T-cell (primary cell): ENCODE measurements around the gene STAG3. TPM values are rescaled to one million over a fixed set of nuclear protein-coding genes. Genes with fewer than 3 reads are reported as not detected.
A peak's percentile ranks its signal among the peaks of the same experiment; 100 is the strongest.

Source experiments
- ATAC-seq, 4 experiments: fragments of 200-7000 bp in 3 of 4; fragments of 150-1000 bp in 1 of 4; cut with Tn5 transposase; replicated peaks in 1 of 4; 1 replicate in 3 of 4; 2 replicates in 1 of 4; pipeline ENCODE4 v1.10.0; 2021; ENCODE audit warnings: moderate library complexity in 3 of 4, mild to moderate bottlenecking in 2 of 4, moderate number of reproducible peaks in 1 of 4
- CTCF ChIA-PET, 2 donors: fragments of 300-600 bp; sonication (Branson Sonifier 250); formaldehyde crosslinking; loops; one replicate each; lab custom pipeline; 2022; ENCODE audit warnings: antibody characterized with exemption in 2 of 2; lab: Charles Lee
- POLR2A ChIA-PET, 2 donors: fragments of 300-600 bp; sonication (Branson Sonifier 250); formaldehyde crosslinking; loops; one replicate each; lab custom pipeline; 2022; ENCODE audit warnings: antibody characterized with exemption in 2 of 2; lab: Charles Lee
- DNase-seq, 35 experiments: peaks; one replicate each; pipeline versions ENCODE4 v3.0.0 to v3.0.0-alpha.2; 2013 to 2023
- H3K27ac ChIP-seq: one replicate; pipeline ENCODE4 v1.5.1; 2013; ENCODE audit warnings: low read length
- H3K27me3 ChIP-seq, 2 experiments: replicated peaks in 1 of 2; 1 replicate in 1 of 2; 2 replicates in 1 of 2; pipeline versions ENCODE4 v1.6.1 to v1.7.0; 2013; ENCODE audit warnings: low read length in 1 of 2, mixed read lengths in 1 of 2; ENCODE audit not compliant: control insufficient read depth in 2 of 2, insufficient read depth in 2 of 2; ENCODE audit errors: extremely low read depth in 1 of 2
- H3K36me3 ChIP-seq, 2 donors: 1 replicate in 1 of 2; 2 replicates in 1 of 2; pipeline versions ENCODE4 v1.6.1 to v1.7.0; 2013; ENCODE audit warnings: low read length in 1 of 2; ENCODE audit not compliant: control insufficient read depth in 2 of 2, insufficient read depth in 1 of 2; ENCODE audit errors: extremely low read depth in 1 of 2
- H3K4me1 ChIP-seq, 2 experiments: 1 replicate in 1 of 2; 2 replicates in 1 of 2; pipeline versions ENCODE4 v1.6.1 to v1.7.0; 2013; ENCODE audit warnings: low read length in 2 of 2, mixed read lengths in 1 of 2; ENCODE audit not compliant: insufficient read depth in 2 of 2, control insufficient read depth in 1 of 2; ENCODE audit errors: extremely low read depth in 1 of 2
- H3K4me3 ChIP-seq, 2 donors: 1 replicate in 1 of 2; 2 replicates in 1 of 2; pipeline versions ENCODE4 v1.5.1 to v1.7.0; 2013; ENCODE audit warnings: mild to moderate bottlenecking in 2 of 2, low read length in 1 of 2, moderate library complexity in 1 of 2; ENCODE audit not compliant: control insufficient read depth in 1 of 2; ENCODE audit errors: extremely low read depth in 1 of 2
- H3K9me3 ChIP-seq: 2 replicates; pipeline ENCODE4 v1.7.0; 2013
- H3K27ac Mint-ChIP-seq, 2 donors: one replicate each; pipeline ENCODE4 v1.8.0; 2020 to 2021; ENCODE audit warnings: mild to moderate bottlenecking in 2 of 2, mixed read lengths in 2 of 2
- H3K27me3 Mint-ChIP-seq, 2 donors: one replicate each; pipeline ENCODE4 v1.8.0; 2021 to 2022; ENCODE audit warnings: mixed read lengths in 2 of 2
- H3K36me3 Mint-ChIP-seq: one replicate; pipeline ENCODE4 v1.8.0; 2021; ENCODE audit warnings: mixed read lengths
- H3K4me1 Mint-ChIP-seq, 3 donors: one replicate each; pipeline ENCODE4 v1.8.0; 2020 to 2022; ENCODE audit warnings: mixed read lengths in 3 of 3, mild to moderate bottlenecking in 1 of 3
- H3K4me3 Mint-ChIP-seq, 3 donors: one replicate each; pipeline ENCODE4 v1.8.0; 2020 to 2022; ENCODE audit warnings: mild to moderate bottlenecking in 3 of 3, mixed read lengths in 3 of 3, moderate library complexity in 3 of 3
- H3K9me3 Mint-ChIP-seq, 3 donors: one replicate each; pipeline ENCODE4 v1.8.0; 2020 to 2022; ENCODE audit warnings: mixed read lengths in 3 of 3
- WGBS: methylation state at CpG from one replicate; pipeline ENCODE4 v1.1.5; 2013; ENCODE audit warnings: missing lambda C conversion rate; ENCODE audit not compliant: insufficient coverage; 5-methylcytosine and 5-hydroxymethylcytosine counted together
- total RNA-seq, 35 experiments: library from RNA in 6 of 35; stranded (reverse) in 6 of 35; fragments of 120-200 nt in 1 of 35; gene quantifications; one replicate each; pipeline versions ENCODE4 v1.2.1 to v1.2.4 and lab custom pipeline; 2013 to 2026

STAG3 gene
- total RNA-seq, 5 donors from 2014 or later (not counting 1 experiment from before 2014, with no cell fraction given): 4.8 to 8.7 (median 7.3) TPM

DNA sequence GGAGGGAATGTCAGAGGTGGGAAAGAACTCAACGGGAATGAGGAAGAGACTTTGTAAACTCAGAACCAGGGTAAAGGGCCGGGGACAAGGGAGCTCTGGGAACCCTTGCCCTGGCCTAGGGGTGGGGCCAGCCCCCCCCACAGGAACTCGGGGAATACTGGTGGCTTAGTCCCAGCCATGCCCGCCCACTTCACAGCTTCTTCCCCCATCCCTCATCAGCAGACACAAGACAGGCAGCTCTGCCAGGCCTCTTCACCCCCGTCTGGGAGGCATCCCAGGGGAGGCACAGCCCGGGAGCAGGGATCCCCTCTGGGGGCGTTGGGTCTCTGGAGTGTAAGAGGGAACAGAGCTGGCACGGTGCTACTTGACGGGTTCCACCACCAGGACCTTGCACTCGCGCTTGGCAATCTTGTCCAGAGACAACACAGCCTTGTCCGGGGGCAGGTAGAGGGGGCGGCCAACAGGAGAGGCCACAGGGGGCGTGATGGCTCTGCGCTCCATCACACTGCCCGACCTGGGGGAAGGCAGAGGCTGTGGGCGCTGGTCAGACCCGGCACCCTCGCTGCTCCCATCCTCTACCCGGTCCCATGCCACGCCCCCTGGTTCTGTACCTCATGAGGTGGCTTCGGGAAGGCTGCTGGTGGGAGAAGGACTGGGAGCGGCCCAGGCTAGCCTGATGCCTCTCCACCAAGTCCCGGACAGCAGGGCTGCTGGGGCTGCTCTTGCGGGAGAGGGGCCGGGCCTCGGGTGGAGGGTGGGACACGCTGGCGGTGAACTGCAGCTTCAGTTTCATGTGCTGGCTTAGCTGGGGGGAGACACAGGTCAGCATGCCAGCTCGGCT is 22.8 kb upstream of the STAG3 start:
- Mint-ChIP-seq H3K27me3 (no peaks in the 10 kb centered on the region), H3K27ac (no peak overlapping the region), H3K4me1 (peaks cover 66 to 69% (median 68%) of the 10 kb centered on the region in 3 donors), H3K9me3 (no peaks in the 10 kb centered on the region), H3K36me3 (peaks cover 28% of the 10 kb centered on the region), H3K4me3 (no peak overlapping the region)
- POLR2A ChIA-PET: no interaction called here
- H3K27ac ChIP-seq: no peak overlapping the region
- H3K9me3 ChIP-seq: no peaks in the 10 kb centered on the region
- no peak overlapping the region for H3K4me3 ChIP-seq
- H3K27me3 ChIP-seq: no peaks in the 10 kb centered on the region
- WGBS: 92% methylated on average over 22 of the region's 30 CpGs
- ATAC-seq (no peak), DNase-seq (no peak)
- CTCF ChIA-PET: interaction anchor here in 1 of 2 donors (0.6 kb wide), 1 partner anchor 175 kb away, joined by 5 read pairs; no protein-coding TSS in a partner anchor
- H3K4me1 ChIP-seq: peaks cover 24 to 71% of the 10 kb centered on the region in 2 experiments
- peaks cover 19 to 53% of the 10 kb centered on the region in 2 donors for H3K36me3 ChIP-seq

DNA sequence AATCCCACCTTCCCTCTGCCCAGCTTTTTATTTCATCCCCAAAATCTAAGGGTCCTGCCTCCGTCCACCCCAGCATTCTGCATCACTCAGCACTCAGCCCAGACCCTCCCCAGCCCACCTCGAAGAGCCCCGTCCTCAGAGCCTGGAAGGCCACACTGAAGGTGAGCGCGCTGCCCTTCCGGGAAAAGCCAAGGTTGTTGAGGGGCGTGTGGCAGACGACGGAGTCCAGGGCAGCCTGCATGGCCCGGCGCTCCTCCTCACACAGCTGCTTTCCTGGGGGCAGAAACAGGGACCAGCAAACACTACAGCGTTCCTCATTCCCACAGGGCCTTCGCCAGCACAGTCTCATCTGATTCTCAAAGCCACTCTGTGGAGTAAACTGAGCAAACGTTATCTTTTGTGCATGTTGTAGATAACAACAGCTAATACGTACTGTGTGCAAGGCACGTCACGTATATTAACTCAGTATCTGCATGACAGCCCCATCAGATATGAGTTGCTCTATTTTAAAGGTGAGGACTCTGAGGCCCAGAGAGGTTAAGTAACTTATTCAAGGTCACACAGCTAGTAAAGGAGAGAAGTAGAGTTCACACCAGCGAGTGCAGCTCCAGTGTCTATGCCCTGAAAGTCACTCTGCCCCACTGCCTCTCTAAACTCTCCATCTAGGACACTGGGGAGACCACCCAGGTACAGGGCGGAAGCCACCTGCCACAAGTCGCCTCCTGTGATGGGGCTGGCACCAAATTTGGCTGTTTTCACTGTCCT is 22.0 kb upstream of the STAG3 start:
- CTCF ChIA-PET: no interaction called here
- 91% methylated on average over 19 of the region's 20 CpGs for WGBS
- peak overlapping the region in 1 of 3 donors; percentile 21 for H3K4me3 Mint-ChIP-seq

DNA sequence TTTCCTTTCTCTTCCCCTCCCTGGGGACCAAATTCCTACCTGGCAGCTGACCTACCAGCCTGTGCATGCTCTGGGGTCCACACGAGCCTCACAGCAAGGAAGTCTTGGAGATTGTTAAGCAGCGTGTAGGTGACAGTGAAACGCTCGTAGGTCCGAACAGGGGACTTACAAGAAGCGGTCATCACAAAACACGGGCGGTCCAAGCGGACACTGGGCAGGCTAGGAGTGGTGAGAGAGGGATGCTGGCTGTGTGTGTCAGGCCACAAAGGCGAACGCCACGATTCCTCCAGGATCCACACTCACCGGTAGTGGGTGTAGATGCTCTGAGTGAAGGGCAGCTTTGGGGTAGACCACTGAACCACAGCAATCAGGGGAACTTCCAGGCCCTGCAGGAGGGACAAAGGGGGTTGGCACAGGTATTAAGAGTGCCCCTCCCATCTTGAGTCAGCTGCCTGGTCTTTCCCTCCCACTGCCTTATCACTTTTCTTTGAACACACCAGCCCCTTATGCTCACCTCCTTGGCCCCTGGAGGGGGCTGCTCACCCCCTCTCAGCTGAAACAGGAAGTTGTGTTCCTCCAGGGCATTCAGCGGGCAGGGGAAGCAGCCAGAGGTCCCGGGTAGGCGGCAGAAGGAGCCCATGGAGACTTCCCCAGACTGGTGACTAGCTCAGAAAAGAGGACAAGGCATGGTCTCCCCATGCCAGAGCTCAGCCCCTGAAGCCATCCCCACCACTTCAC is 21.2 kb upstream of the STAG3 start:
- H3K4me3 Mint-ChIP-seq: peak overlapping the region; percentile 75 to 85 (median 81)
- H3K9me3 Mint-ChIP-seq: no peaks in the 10 kb centered on the region
- H3K36me3 ChIP-seq: peaks cover 19 to 53% of the 10 kb centered on the region in 2 donors
- peaks cover 18 to 66% of the 10 kb centered on the region in 2 experiments for H3K4me1 ChIP-seq
- H3K4me3 ChIP-seq: peak overlapping the region in 1 of 2 donors; percentile 79
- no peaks in the 10 kb centered on the region for H3K27me3 Mint-ChIP-seq
- peaks cover 57 to 67% (median 64%) of the 10 kb centered on the region in 3 donors for H3K4me1 Mint-ChIP-seq
- H3K27ac Mint-ChIP-seq: peak overlapping the region; percentile 89 to 91
- peak in 7 of 35 experiments; percentile 21 to 62 (median 35) for DNase-seq
- ATAC-seq: peak in 1 of 4 experiments; percentile 47
- no peaks in the 10 kb centered on the region for H3K27me3 ChIP-seq
- ChIA-PET CTCF (no interaction called here), POLR2A (interaction anchor here in 1 of 2 donors (0.5 to 1.1 kb wide), 2 partner anchors 10 to 273 kb away, joined by 3 to 5 read pairs; no protein-coding TSS in a partner anchor)
- peaks cover 23% of the 10 kb centered on the region for H3K36me3 Mint-ChIP-seq
- 69% methylated on average over 7 of the region's 16 CpGs for WGBS
- no peak overlapping the region for H3K27ac ChIP-seq
- no peaks in the 10 kb centered on the region for H3K9me3 ChIP-seq

More for the DNA sequence above, 22.0 kb upstream of the STAG3 start:
- Mint-ChIP-seq H3K9me3 (no peaks in the 10 kb centered on the region), H3K36me3 (peaks cover 23% of the 10 kb centered on the region), H3K4me1 (peaks cover 58 to 68% (median 66%) of the 10 kb centered on the region in 3 donors), H3K27ac (peak overlapping the region; percentile 34 to 89), H3K27me3 (no peaks in the 10 kb centered on the region)
- POLR2A ChIA-PET: no interaction called here
- no peaks in the 10 kb centered on the region for H3K9me3 ChIP-seq
- H3K4me1 ChIP-seq: peaks cover 18 to 70% of the 10 kb centered on the region in 2 experiments
- H3K27ac ChIP-seq: no peak overlapping the region
- no peak overlapping the region for H3K4me3 ChIP-seq
- peak in 1 of 35 experiments; percentile 2 for DNase-seq
- no peak for ATAC-seq
- peaks cover 19 to 53% of the 10 kb centered on the region in 2 donors for H3K36me3 ChIP-seq
- H3K27me3 ChIP-seq: no peaks in the 10 kb centered on the region

DNA sequence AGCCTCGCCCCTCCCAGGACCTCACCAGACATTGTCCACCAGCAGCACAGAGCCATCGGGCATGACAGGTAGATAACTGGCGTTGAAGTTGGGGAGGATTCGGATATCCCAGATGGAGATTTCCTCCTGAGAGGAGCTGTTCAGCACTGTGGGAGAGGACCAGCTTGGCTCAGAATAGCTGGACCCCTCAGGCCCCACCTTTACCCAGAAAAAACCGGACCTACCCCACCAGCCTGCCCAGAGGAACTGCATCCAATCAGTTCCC is 20.7 kb upstream of the STAG3 start:
- Mint-ChIP-seq H3K27me3 (no peaks in the 10 kb centered on the region), H3K4me1 (peaks cover 54 to 66% (median 64%) of the 10 kb centered on the region in 3 donors), H3K27ac (peak overlapping the region; percentile 89 to 91), H3K36me3 (peaks cover 23% of the 10 kb centered on the region), H3K9me3 (no peaks in the 10 kb centered on the region), H3K4me3 (peak overlapping the region; percentile 75 to 85 (median 81))
- H3K9me3 ChIP-seq: no peaks in the 10 kb centered on the region
- ChIA-PET CTCF (interaction anchor here in 1 of 2 donors (0.6 kb wide), 1 partner anchor 65 kb away, joined by 3 read pairs; no protein-coding TSS in a partner anchor), POLR2A (interaction anchor here in 1 of 2 donors (1.0 to 1.1 kb wide), 2 partner anchors 9 to 20 kb away, joined by 3 to 5 read pairs; partner anchors contain the start of gene GPC2)
- H3K27ac ChIP-seq: peak overlapping the region; percentile 69
- DNase-seq (no peak), ATAC-seq (no peak)
- H3K4me1 ChIP-seq: peaks cover 19 to 62% of the 10 kb centered on the region in 2 experiments
- peak overlapping the region in 1 of 2 donors; percentile 79 for H3K4me3 ChIP-seq
- H3K27me3 ChIP-seq: no peaks in the 10 kb centered on the region
- no CpG with 5 or more reads among the region's 5 CpGs for WGBS
- peaks cover 19 to 48% of the 10 kb centered on the region in 2 donors for H3K36me3 ChIP-seq

DNA sequence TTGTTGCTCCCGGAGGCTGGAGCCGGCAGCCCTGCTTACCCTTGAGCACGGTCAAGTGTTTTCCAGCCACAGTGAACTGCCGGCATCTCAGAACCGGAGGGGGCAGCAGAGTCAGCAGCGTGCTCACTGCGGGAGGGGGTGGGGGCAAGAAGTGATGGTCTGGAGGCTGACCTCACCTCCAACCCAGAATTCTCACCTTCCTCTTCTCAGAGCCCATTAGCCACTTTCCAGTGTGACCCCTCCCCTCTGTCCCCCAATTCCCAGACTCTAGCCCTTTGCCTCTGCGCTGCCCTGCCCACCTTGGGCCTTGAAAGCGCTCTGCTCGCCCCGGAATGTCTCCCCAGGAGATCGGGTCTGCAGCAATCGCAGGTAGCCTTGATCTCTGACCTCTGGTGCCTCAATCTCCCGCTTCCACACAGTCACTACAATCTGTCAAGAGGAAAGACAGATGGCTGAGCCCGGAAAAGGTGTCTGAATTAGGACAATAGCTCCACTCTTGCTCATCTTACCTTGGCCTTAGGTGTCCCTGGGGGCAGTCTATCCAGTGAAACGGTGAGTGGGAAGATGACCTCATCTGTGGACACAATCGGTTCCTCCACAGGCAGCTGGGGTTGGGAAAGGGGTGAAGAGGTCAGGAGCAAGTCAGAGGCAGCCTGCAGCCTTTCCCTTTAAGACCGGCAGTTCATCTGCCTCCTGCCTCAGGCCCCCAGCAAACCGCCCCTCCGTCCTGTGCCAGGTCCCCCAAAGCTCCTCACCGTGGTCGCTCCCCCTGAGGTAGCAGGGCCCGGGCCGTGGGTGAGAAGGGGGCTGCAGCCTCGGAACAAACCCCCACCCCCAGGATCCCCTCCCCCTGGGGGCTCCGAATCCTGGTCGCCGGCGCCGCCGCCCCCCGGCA is 20.1 kb upstream of the STAG3 start:
- CTCF ChIA-PET: interaction anchor here in 1 of 2 donors (0.6 to 1.1 kb wide), 2 partner anchors 25 to 65 kb away, joined by 3 read pairs; no protein-coding TSS in a partner anchor
- Histone ChIP-seq H3K4me1 (peaks cover 22 to 63% of the 10 kb centered on the region in 2 experiments), H3K9me3 (no peaks in the 10 kb centered on the region), H3K36me3 (peaks cover 19 to 42% of the 10 kb centered on the region in 2 donors), H3K27ac (peak overlapping the region; percentile 69), H3K27me3 (no peaks in the 10 kb centered on the region), H3K4me3 (peak overlapping the region; percentile 67 to 79)
- DNase-seq (no peak), ATAC-seq (peak in 2 of 4 experiments; percentile 4 to 10)
- Mint-ChIP-seq H3K4me3 (peak overlapping the region; percentile 75 to 85 (median 81)), H3K36me3 (peaks cover 17% of the 10 kb centered on the region), H3K27ac (peak overlapping the region; percentile 89 to 91), H3K4me1 (peaks cover 49 to 63% (median 62%) of the 10 kb centered on the region in 3 donors), H3K27me3 (no peaks in the 10 kb centered on the region), H3K9me3 (no peaks in the 10 kb centered on the region)
- POLR2A ChIA-PET: interaction anchor here in 1 of 2 donors (0.5 to 1.1 kb wide), 3 partner anchors 9 to 20 kb away, joined by 3 to 7 read pairs (median 5); partner anchors contain the start of gene GPC2
- 39% methylated on average over 11 of the region's 32 CpGs for WGBS
